SH-SY5Y (cell line): ENCODE results near the gene CHRM5.

Experiments
- GATA2 ChIP-seq: IDR thresholded peaks from 2 replicates; pipeline ENCODE4 v1.6.1; 2011; ENCODE audit warnings: mild to moderate bottlenecking, low read depth, low read length
- GATA3 ChIP-seq: IDR thresholded peaks from 2 replicates; pipeline ENCODE4 v1.6.1; 2011; ENCODE audit warnings: low read depth, mild to moderate bottlenecking, low read length, moderate library complexity

GRCh38 chr15:33975022-33975565, 6.8 kb downstream of the CHRM5 start:
- TF ChIP-seq GATA2, result no peak
- TF ChIP-seq GATA3, result no peak
